ENCODE measurements around the gene SLC2A4RG. TPM values are rescaled to one million over a fixed set of nuclear protein-coding genes. Genes with fewer than 3 reads are reported as not detected.

Gene SLC2A4RG
- total and polyA plus RNA-seq, 2 of the 13 experiments (the other 11 are each of a cell fraction or from before 2014, with no cell fraction given): 91.4 to 95.9 TPM

- TF ChIP-seq, protein P1, sequence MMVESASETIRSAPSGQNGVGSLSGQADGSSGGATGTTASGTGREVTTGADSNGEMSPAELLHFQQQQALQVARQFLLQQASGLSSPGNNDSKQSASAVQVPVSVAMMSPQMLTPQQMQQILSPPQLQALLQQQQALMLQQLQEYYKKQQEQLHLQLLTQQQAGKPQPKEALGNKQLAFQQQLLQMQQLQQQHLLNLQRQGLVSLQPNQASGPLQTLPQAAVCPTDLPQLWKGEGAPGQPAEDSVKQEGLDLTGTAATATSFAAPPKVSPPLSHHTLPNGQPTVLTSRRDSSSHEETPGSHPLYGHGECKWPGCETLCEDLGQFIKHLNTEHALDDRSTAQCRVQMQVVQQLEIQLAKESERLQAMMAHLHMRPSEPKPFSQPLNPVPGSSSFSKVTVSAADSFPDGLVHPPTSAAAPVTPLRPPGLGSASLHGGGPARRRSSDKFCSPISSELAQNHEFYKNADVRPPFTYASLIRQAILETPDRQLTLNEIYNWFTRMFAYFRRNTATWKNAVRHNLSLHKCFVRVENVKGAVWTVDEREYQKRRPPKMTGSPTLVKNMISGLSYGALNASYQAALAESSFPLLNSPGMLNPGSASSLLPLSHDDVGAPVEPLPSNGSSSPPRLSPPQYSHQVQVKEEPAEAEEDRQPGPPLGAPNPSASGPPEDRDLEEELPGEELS (CRISPR knock-in tag; IDR thresholded peaks at IDR 0.05): no peak
- TF ChIP-seq, protein P2, sequence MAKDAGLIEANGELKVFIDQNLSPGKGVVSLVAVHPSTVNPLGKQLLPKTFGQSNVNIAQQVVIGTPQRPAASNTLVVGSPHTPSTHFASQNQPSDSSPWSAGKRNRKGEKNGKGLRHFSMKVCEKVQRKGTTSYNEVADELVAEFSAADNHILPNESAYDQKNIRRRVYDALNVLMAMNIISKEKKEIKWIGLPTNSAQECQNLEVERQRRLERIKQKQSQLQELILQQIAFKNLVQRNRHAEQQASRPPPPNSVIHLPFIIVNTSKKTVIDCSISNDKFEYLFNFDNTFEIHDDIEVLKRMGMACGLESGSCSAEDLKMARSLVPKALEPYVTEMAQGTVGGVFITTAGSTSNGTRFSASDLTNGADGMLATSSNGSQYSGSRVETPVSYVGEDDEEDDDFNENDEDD (CRISPR knock-in tag; IDR thresholded peaks at IDR 0.05; ENCODE audit: borderline replicate concordance): no peak
- TF ChIP-seq NKX3-1 (CRISPR knock-in tag; IDR thresholded peaks at IDR 0.05) (no peak), SOX13 (IDR thresholded peaks at IDR 0.05) (no peak), SOX13 (CRISPR knock-in tag; conservative IDR thresholded peaks at IDR 0.05 in 1 of 2, IDR thresholded peaks at IDR 0.05 in 1 of 2) (no peak), ZNF232 (CRISPR knock-in tag; IDR thresholded peaks at IDR 0.05; ENCODE audit: borderline replicate concordance) (no peak), ZNF547 (CRISPR knock-in tag; IDR thresholded peaks at IDR 0.05) (no peak), TAF15 (IDR thresholded peaks at IDR 0.05; ENCODE audit: low read depth, low read length, poor library complexity, severe bottlenecking) (no peak), ZNF343 (CRISPR knock-in tag; IDR thresholded peaks at IDR 0.05) (no peak), ZNF788 (CRISPR knock-in tag; IDR thresholded peaks at IDR 0.05; ENCODE audit: borderline replicate concordance) (no peak; the same call in 1 of the 2 replicates), ZMAT3 (CRISPR knock-in tag; conservative IDR thresholded peaks at IDR 0.05) (0 out of 2 replicates have a peak, but pooled peaks have one; percentile 25), DZIP1 (CRISPR knock-in tag; IDR thresholded peaks at IDR 0.05) (no peak), ZBTB20 (CRISPR knock-in tag; IDR thresholded peaks at IDR 0.05; ENCODE audit: borderline replicate concordance, low read depth) (no peak), ZFP90 (CRISPR knock-in tag; IDR thresholded peaks at IDR 0.05; ENCODE audit: borderline replicate concordance) (0 out of 2 replicates have a peak, but pooled peaks have one; percentile 51), ZNF12 (CRISPR knock-in tag; IDR thresholded peaks at IDR 0.05) (no peak), RNF219 (CRISPR knock-in tag; IDR thresholded peaks at IDR 0.05) (no peak), IRF1 (CRISPR knock-in tag; IDR thresholded peaks at IDR 0.05; ENCODE audit: low read depth) (no peak), SRSF4 (IDR thresholded peaks at IDR 0.05; ENCODE audit: low read depth, low read length, poor library complexity, severe bottlenecking) (no peak)
- TF ChIP-seq, protein P3, sequence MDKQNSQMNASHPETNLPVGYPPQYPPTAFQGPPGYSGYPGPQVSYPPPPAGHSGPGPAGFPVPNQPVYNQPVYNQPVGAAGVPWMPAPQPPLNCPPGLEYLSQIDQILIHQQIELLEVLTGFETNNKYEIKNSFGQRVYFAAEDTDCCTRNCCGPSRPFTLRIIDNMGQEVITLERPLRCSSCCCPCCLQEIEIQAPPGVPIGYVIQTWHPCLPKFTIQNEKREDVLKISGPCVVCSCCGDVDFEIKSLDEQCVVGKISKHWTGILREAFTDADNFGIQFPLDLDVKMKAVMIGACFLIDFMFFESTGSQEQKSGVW (CRISPR knock-in tag; IDR thresholded peaks at IDR 0.05; ENCODE audit: borderline replicate concordance): no peak
These were observed 33.4 kb upstream of the SLC2A4RG start (continued) for GRCh38 chr20:63706027-63706695.

Measured in HepG2 (cell line).